Measurements from ENCODE around the gene PREP.

DNA sequence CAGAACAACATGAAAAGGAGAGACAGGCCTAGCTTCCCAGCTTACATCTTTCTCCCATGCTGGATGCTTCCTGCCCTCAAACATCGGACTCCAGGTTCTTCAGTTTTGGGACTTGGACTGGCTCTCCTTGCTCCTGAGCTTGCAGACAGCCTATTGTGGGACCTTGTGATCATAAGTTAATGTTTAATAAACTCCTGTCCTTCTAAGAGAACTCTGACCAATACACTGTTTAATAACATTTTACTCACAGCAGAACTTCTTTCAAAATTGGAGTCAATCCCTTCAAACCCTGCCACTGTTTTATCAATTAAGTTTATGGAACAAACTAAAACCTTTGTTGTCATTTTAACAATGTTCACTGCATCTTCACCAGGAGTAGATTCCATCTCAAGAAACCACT, 111.4 kb downstream of the PREP start:
- TF ChIP-seq, protein P1, sequence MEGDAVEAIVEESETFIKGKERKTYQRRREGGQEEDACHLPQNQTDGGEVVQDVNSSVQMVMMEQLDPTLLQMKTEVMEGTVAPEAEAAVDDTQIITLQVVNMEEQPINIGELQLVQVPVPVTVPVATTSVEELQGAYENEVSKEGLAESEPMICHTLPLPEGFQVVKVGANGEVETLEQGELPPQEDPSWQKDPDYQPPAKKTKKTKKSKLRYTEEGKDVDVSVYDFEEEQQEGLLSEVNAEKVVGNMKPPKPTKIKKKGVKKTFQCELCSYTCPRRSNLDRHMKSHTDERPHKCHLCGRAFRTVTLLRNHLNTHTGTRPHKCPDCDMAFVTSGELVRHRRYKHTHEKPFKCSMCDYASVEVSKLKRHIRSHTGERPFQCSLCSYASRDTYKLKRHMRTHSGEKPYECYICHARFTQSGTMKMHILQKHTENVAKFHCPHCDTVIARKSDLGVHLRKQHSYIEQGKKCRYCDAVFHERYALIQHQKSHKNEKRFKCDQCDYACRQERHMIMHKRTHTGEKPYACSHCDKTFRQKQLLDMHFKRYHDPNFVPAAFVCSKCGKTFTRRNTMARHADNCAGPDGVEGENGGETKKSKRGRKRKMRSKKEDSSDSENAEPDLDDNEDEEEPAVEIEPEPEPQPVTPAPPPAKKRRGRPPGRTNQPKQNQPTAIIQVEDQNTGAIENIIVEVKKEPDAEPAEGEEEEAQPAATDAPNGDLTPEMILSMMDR (IDR thresholded peaks at IDR 0.05; ENCODE audit: insufficient read depth, low read length): no peak
- TF ChIP-seq, protein P2, sequence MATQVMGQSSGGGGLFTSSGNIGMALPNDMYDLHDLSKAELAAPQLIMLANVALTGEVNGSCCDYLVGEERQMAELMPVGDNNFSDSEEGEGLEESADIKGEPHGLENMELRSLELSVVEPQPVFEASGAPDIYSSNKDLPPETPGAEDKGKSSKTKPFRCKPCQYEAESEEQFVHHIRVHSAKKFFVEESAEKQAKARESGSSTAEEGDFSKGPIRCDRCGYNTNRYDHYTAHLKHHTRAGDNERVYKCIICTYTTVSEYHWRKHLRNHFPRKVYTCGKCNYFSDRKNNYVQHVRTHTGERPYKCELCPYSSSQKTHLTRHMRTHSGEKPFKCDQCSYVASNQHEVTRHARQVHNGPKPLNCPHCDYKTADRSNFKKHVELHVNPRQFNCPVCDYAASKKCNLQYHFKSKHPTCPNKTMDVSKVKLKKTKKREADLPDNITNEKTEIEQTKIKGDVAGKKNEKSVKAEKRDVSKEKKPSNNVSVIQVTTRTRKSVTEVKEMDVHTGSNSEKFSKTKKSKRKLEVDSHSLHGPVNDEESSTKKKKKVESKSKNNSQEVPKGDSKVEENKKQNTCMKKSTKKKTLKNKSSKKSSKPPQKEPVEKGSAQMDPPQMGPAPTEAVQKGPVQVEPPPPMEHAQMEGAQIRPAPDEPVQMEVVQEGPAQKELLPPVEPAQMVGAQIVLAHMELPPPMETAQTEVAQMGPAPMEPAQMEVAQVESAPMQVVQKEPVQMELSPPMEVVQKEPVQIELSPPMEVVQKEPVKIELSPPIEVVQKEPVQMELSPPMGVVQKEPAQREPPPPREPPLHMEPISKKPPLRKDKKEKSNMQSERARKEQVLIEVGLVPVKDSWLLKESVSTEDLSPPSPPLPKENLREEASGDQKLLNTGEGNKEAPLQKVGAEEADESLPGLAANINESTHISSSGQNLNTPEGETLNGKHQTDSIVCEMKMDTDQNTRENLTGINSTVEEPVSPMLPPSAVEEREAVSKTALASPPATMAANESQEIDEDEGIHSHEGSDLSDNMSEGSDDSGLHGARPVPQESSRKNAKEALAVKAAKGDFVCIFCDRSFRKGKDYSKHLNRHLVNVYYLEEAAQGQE (IDR thresholded peaks at IDR 0.05; ENCODE audit: insufficient replicate concordance, low read depth): no peak
